Transverse colon (tissue), 3 donors: ENCODE data around the gene ARHGDIG.

Experiments
- CTCF ChIP-seq, 5 experiments: fragments of 200-600 bp in 3 of 5; fragments of 450-650 bp in 2 of 5; sonication (generic) in 3 of 5; IDR thresholded peaks; 1 replicate in 2 of 5; 2 replicates in 3 of 5; pipeline ENCODE4 v1.5.1; 2016 to 2017; ENCODE audit warnings: antibody characterized with exemption in 5 of 5, inconsistent platforms in 3 of 5, mild to moderate bottlenecking in 2 of 5, moderate library complexity in 1 of 5
- EP300 ChIP-seq: sonication (generic); formaldehyde crosslinking; IDR thresholded peaks from one replicate; pipeline ENCODE4 v1.6.1; 2017; ENCODE audit warnings: antibody characterized with exemption, low read depth
- POLR2A ChIP-seq: fragments of 450-650 bp; IDR thresholded peaks from one replicate; pipeline ENCODE4 v1.6.1; 2016; ENCODE audit warnings: antibody characterized with exemption, mild to moderate bottlenecking, moderate library complexity

- TF ChIP-seq CTCF (IDR thresholded peaks at IDR 0.05) (no peak), EP300 (no peak), POLR2A (no peak)
Observed at GRCh38 chr16:311725-312124, 31.3 kb downstream of the ARHGDIG start.
